ENCODE results near the gene FLYWCH2.

FLYWCH2 gene

GRCh38 chr16:2882650-2883457 lies at the start of gene FLYWCH2:
TSS of gene FLYWCH2 (plus strand) at chr16:2883215. CDS start at chr16:2896450, 13,235 bp downstream.
- DNase-seq: peak; percentile 90

DNA sequence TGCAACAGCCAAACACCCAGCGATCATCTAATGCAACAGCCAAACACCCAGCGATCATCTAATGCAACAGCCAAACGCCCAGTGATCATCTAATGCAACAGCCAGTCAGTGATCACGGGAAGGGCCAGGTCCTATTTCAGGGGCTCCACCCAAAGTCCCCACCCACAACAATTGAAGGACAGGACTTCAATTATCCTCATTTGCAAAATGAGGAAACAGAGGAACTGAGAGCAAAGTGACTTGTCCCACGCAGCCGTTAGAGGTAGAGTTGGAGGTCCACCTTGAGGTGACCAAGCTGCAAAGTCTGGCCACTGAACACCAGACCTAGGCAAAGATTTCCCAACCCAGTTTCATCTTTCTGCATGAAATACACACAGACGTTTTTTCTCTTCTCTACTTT lies 49.2 kb upstream of the FLYWCH2 start:
- no peak for DNase-seq

GRCh38 chr16:2834968-2835367 lies 48.0 kb upstream of the FLYWCH2 start:
- DNase-seq: no peak

DNA sequence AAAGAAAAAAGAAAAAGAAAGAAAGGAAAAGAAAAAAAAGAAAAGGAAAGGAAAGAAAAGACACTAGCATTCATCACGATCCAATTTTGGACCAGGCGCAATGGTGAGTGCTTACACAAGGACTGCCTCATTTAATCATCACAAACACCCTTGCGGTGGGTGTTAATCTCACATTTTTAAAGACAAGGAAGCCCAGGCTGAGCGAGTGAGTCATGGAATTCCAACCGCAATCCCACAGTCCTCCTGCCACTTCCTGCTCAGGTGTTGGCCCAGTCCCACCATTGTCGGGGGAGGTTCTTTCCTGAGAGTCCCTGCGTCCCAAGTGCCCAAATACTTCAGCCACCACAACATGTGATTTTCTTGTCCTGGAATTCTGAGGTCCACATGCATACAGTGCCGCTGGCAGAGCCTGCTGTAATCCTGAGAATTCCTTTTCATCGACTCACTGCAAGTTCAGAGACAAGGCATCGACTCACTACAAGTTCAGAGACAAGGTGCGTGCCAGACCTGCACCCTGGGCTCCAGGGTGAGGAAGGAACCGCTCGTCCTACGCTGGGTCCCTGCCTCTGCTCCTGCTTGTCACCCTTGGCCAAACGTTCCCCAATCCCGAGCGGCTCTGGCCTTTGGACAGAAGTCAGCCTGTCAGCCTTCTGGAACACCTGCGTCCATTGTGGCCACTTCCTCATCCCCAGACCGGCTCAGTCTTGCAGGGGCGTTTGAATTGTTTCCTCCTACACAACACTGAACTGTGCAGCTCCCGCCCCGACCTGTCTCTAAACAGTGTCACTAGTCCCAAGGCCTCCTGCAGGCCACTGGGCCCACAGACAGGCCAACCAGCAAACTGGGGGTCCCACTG lies 47.1 kb upstream of the FLYWCH2 start:
- no peak for DNase-seq

- no peak for DNase-seq
These were observed 46.1 kb upstream of the FLYWCH2 start for GRCh38 chr16:2836646-2837508.

GRCh38 chr16:2838928-2839327 lies 44.1 kb upstream of the FLYWCH2 start:
- no peak for DNase-seq

GRCh38 chr16:2839650-2840450 lies 43.2 kb upstream of the FLYWCH2 start:
- no peak for DNase-seq

DNA sequence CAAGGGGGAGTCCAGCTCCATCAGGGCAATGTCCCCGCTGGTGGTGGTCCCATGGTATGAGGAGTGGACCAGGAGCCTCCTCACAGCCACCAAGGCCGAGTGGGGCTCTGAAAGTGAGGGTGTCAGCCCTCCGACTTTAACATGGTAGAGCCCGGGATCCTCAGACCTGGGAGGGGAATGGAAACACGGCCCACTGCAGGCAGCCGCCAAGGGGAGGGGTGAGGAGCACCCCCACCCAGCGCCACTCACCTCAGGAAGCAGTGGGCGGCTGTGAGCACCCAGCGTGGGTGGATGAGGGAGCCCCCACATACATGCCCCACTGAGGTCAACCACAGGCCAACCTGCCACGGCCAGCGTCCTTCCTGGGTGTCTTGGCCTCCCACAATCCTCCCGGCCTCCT lies 42.1 kb upstream of the FLYWCH2 start:
- no peak for DNase-seq

- no peak for DNase-seq
These were observed 41.2 kb upstream of the FLYWCH2 start for GRCh38 chr16:2841606-2842339.

DNA sequence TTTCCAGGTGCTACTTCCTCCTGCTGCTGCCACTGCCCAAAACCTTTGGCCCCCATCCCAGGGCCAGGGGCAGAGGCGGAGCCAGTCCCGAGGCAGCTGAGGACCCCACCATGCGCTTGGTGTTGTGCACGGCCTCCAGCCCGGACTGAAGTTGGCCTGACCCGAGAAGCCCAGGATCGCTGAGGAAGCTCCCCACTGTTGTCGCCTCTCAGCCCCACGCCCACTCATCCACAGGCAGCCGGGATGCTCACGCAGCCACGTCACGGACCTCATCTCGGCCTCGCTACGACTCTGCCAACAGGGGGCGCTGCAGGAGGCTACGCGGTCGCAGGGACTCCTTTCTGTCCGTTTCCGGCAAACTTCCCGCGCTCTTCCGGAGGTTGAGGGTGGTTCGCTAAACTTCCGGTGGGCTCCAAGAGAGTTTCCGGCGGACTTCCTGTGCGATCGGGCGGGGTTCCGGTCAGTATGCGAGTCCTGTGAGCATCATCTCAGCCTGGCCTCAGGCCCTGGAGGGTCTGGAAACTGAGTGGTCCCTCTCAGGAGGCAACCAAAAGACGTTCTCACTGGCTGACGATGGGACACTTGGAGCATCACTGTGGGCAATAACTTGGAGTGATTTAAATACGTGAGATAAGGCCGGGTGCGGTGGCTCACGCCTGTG lies 40.5 kb upstream of the FLYWCH2 start:
- no peak for DNase-seq

DNA sequence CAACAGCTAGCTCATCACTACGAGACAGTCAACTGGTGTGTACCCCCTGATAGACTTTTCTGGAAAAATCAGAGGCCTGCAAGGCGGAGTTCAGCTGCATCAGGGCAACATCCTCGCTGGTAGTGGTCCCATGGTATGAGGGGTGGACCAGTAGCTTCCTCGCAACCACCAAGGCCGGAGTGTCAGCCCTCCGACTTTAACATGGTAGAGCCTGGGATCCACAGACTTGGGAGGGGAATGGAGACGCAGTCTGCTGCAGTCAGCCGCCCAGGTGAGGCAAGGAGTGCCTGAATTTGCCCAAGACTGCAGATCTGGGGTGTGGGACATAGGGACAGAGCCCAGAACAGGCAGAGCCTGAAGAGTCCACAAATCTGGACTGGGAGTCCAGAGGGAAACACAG lies 39.5 kb upstream of the FLYWCH2 start:
- no peak for DNase-seq

DNA sequence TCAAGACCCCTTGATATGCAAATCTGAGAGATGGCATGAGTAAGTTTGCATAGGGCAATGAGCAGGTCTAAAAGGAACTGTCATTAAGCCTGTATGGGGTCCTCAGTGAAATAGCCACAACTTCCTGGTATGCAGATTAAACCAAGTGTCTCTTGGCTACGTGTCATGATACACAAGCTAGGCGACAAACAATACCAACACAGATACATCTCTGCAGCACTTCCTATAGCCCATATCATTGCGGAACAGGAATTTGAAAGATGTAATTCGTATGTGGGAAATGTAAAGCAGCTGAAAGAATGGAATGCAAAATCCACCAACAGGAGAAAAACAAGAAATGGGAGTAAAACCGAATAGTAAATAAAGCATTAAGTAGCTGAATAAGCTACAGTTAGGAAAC lies 37.9 kb upstream of the FLYWCH2 start:
- no peak for DNase-seq

DNA sequence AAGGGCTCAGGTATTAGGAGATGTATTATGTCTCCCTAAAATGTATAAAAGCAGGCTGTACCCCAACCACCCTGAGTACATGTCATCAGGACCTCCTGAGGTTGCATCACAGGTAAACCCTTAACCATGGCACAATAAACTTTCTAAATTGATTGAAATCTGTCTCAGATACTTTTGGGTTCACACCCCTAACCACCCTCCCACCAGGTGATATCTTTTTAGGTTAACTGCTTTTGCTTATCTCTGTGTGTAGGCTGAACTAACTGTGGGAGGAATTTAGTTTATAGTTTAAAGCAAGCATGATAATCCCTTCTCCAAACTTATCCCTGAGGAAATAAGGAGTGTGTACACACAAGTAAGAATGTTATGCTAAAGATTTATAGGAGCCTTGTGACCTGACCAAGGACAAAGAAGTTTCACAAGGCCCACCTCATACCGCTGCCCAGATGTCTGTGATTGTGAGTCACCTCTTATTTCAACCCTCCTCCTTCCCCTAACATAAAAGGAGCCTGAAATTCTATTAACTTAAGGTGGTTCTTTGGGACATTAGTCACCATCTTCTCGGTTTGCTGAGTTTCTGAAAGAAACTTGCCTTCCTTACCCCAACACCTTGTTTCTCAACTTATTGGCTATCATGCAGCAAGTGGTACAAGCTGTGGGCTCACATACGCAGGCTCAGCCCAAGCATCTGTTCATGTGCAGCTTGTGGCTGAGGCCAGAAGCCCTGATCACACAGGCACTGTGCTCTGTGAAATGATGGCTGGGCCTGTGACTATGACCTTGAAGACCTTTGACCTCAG lies 36.3 kb upstream of the FLYWCH2 start:
- no peak for DNase-seq

DNA sequence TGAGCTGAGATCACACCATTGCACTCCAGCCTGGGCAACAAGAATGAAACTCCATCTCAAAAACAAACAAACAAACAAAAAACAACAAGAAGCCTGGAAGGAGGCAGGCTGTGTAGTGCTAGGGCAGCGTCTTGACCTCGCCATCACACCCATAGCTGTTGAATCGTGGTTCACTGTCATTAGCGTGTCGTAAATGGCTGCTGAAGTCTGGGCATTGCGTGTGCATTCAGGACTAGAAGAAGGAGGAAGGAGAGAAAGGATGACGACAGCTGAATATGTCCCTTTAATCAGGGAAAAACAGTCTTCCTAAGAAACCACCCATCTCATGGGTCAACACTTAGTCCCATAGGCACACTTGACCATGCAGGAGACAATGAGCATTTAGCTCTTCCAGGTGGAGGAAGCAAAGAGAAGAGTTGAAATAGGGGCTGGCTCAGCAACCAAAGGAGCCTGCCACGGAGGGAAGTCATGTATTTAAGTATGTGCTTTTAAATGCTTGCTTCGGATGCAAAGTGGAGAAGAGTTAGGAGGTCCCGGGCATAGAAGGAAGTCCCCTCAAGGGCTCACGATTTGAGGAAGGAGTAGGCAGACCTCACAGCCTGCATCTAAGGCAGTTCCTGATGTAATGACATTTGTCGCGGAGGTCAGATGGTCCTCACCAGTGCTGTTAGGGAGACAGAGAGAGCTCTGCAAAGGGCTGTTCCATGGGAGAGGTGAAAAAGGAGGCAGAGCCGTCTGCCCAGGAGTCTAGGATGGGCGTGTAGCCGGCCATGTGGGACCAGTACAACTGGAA lies 33.9 kb upstream of the FLYWCH2 start:
- DNase-seq: no peak

GRCh38 chr16:2852003-2852730 lies 30.8 kb upstream of the FLYWCH2 start:
- no peak for DNase-seq

DNA sequence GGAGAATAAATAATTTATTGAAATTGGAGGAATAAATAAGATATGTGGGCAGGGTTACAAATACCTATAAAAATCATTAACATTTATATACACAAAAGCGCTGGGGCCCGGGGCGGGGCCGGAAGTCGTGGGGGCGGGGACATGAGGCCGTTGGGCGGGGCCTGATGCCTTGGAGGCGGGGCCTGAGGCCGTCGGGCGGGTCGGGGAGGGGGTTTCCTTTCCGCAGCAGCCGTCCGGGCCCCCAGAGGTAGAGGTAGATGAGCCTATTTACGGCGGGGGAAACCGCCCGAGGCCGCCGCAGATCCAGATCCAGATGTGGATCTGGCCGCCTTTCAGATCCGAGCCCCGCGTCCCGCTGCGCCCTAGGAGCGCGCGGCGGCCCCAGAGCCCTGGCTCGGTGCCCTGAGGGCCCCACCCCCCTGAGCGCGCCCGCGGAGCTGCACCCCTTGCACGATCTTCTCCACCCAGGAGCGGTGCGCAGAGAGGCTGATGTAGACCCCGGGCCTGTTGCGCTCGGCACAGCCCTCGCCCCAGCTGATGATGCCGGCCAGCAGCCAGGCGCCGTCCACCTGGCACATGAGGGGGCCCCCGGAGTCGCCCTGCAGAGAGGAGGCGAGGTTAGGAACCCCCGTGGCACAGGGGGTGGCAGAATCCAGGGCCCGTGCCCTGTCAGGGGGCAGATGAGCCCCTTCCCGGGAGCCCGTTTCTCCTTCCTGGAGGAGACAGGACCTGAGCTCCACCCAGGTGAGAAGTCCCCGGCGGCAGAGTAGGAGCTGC lies 30.1 kb upstream of the FLYWCH2 start:
- DNase-seq: no peak

- DNase-seq: no peak
These were observed 29.4 kb upstream of the FLYWCH2 start for GRCh38 chr16:2853531-2854073.
